CD14-positive monocyte (primary cell): Measurements from ENCODE around the gene VAV2. TPM values are rescaled to one million over a fixed set of nuclear protein-coding genes. Genes with fewer than 3 reads are reported as not detected.

Experiments
- DNase-seq, 3 donors: peaks; one replicate each; pipeline ENCODE4 v3.0.0-alpha.2; 2011 to 2022
- H2AFZ ChIP-seq: 2 replicates; pipeline ENCODE4 v1.6.0; 2012; ENCODE audit warnings: mild to moderate bottlenecking, low read depth, low read length, inconsistent platforms; ENCODE audit not compliant: insufficient read depth, poor library complexity, severe bottlenecking
- H3K27ac ChIP-seq, 2 donors: 1 replicate in 1 of 2; 2 replicates in 1 of 2; pipeline ENCODE4 v1.5.1; 2012 to 2013; ENCODE audit warnings: low read length in 2 of 2, control low read depth in 1 of 2, inconsistent platforms in 1 of 2, low read depth in 1 of 2, mild to moderate bottlenecking in 1 of 2
- H3K27me3 ChIP-seq, 2 donors: one replicate each; pipeline versions ENCODE4 v1.6.0 to v1.6.1; 2011 to 2013; ENCODE audit warnings: low read length in 2 of 2; ENCODE audit not compliant: control insufficient read depth in 2 of 2, insufficient read depth in 2 of 2
- H3K36me3 ChIP-seq, 2 donors: replicated peaks in 1 of 2; 1 replicate in 1 of 2; 2 replicates in 1 of 2; pipeline versions ENCODE4 v1.5.1 to v1.6.1; 2012 to 2013; ENCODE audit warnings: low read length in 2 of 2, control low read depth in 1 of 2, inconsistent platforms in 1 of 2, mild to moderate bottlenecking in 1 of 2; ENCODE audit not compliant: insufficient read depth in 2 of 2, control insufficient read depth in 1 of 2
- H3K4me1 ChIP-seq, 2 donors: 1 replicate in 1 of 2; 2 replicates in 1 of 2; pipeline versions ENCODE4 v1.5.1 to v1.6.1; 2012 to 2013; ENCODE audit warnings: low read length in 2 of 2, control low read depth in 1 of 2, inconsistent platforms in 1 of 2, mild to moderate bottlenecking in 1 of 2, moderate library complexity in 1 of 2; ENCODE audit not compliant: insufficient read depth in 2 of 2, control insufficient read depth in 1 of 2
- H3K4me2 ChIP-seq: replicated peaks from 2 replicates; pipeline ENCODE3; 2012; ENCODE audit warnings: low read length, moderate library complexity, mild to moderate bottlenecking; ENCODE audit not compliant: poor library complexity, severe bottlenecking; ENCODE audit errors: extremely low read depth
- H3K4me3 ChIP-seq, 3 experiments: fragments of 200-600 bp in 1 of 3; sonication (generic) in 1 of 3; replicated peaks in 1 of 3; 1 replicate in 2 of 3; 2 replicates in 1 of 3; pipeline ENCODE4 v1.5.1; 2011 to 2013; ENCODE audit warnings: low read length in 3 of 3, mild to moderate bottlenecking in 3 of 3, control low read depth in 2 of 3, low read depth in 2 of 3, inconsistent platforms in 1 of 3, moderate library complexity in 1 of 3
- H3K79me2 ChIP-seq: 2 replicates; pipeline ENCODE4 v1.6.0; 2012; ENCODE audit warnings: mild to moderate bottlenecking, control low read depth, inconsistent platforms, low read length, moderate library complexity; ENCODE audit not compliant: insufficient read depth
- H3K9ac ChIP-seq: 2 replicates; pipeline ENCODE4 v1.6.0; 2017; ENCODE audit warnings: low read length, mild to moderate bottlenecking; ENCODE audit not compliant: insufficient read depth, poor library complexity, severe bottlenecking
- H3K9me3 ChIP-seq, 2 donors: replicated peaks in 1 of 2; 1 replicate in 1 of 2; 2 replicates in 1 of 2; pipeline versions ENCODE4 v1.5.1 to v1.6.1; 2012 to 2013; ENCODE audit warnings: low read length in 2 of 2, control low read depth in 1 of 2; ENCODE audit not compliant: control insufficient read depth in 1 of 2, insufficient read depth in 1 of 2
- H4K20me1 ChIP-seq: 2 replicates; pipeline ENCODE4 v1.6.0; 2012; ENCODE audit warnings: mild to moderate bottlenecking, low read length, control low read depth, moderate library complexity; ENCODE audit not compliant: insufficient read depth
- H3K27ac Mint-ChIP-seq, 7 donors: one replicate each; pipeline ENCODE4 v1.8.0; 2020; ENCODE audit warnings: mild to moderate bottlenecking in 7 of 7, mixed read lengths in 7 of 7, moderate library complexity in 6 of 7, inconsistent platforms in 2 of 7
- H3K27me3 Mint-ChIP-seq, 3 donors: one replicate each; pipeline ENCODE4 v1.8.0; 2021 to 2022; ENCODE audit warnings: low read depth in 3 of 3, mild to moderate bottlenecking in 3 of 3, mixed read lengths in 3 of 3, moderate library complexity in 3 of 3, inconsistent platforms in 1 of 3
- H3K36me3 Mint-ChIP-seq, 2 donors: one replicate each; pipeline ENCODE4 v1.8.0; 2020; ENCODE audit warnings: mixed read lengths in 2 of 2, inconsistent platforms in 1 of 2, mild to moderate bottlenecking in 1 of 2
- H3K4me1 Mint-ChIP-seq: one replicate; pipeline ENCODE4 v1.8.0; 2020; ENCODE audit warnings: mild to moderate bottlenecking, mixed read lengths
- H3K4me3 Mint-ChIP-seq, 2 donors: one replicate each; pipeline ENCODE4 v1.8.0; 2020; ENCODE audit warnings: mild to moderate bottlenecking in 2 of 2, mixed read lengths in 2 of 2, moderate library complexity in 1 of 2
- H3K9me3 Mint-ChIP-seq, 7 donors: one replicate each; pipeline ENCODE4 v1.8.0; 2020 to 2022; ENCODE audit warnings: mixed read lengths in 7 of 7, mild to moderate bottlenecking in 6 of 7, moderate library complexity in 6 of 7, inconsistent platforms in 2 of 7
- CTCF ChIP-seq: fragments of 200-600 bp; IDR thresholded peaks from one replicate; pipeline ENCODE4 v1.8.0; 2022; ENCODE audit warnings: antibody characterized with exemption, mild to moderate bottlenecking
- WGBS: methylation state at CpG from one replicate; pipeline ENCODE4 v1.1.5; 2013; ENCODE audit warnings: missing lambda C conversion rate; ENCODE audit not compliant: insufficient coverage; 5-methylcytosine and 5-hydroxymethylcytosine counted together
- intact Hi-C, 2 donors: fragments of 100-400 bp; cut with micrococcal nuclease; formaldehyde crosslinking; loops; one replicate each; pipeline versions ENCODE4 v1.15.0 to v1.15.1; 2023
- polyA plus RNA-seq, 3 donors: library from polyadenylated mRNA; depleted of rRNA in 1 of 3; unstranded in 2 of 3; stranded (reverse) in 1 of 3; fragments of 300-500 nt in 2 of 3; fragments of >200 nt in 1 of 3; fragmentation: Illumina TruSeq in 2 of 3; gene quantifications; 1 replicate in 2 of 3; 2 replicates in 1 of 3; pipeline ENCODE4 v1.2.3, GENCODE V29; 2012 to 2021

VAV2 gene
- polyA plus RNA-seq, 3 donors = 2.3 to 13.6 (median 2.3) TPM

- no peak for DNase-seq
- Mint-ChIP-seq H3K4me3 (no peak overlapping the region), H3K27ac (peak overlapping the region in 1 of 7 donors; percentile 15), H3K36me3 (peaks cover 8 to 19% of the 10 kb centered on the region in 2 donors), H3K27me3 (peaks cover 0 to 5% (median 3%) of the 10 kb centered on the region in 3 donors), H3K9me3 (peaks cover 0 to 2% (median 0%) of the 10 kb centered on the region in 7 donors), H3K4me1 (peaks cover 2% of the 10 kb centered on the region)
- no peak overlapping the region for H3K9ac ChIP-seq
- no peak overlapping the region for H2AFZ ChIP-seq
- H3K9me3 ChIP-seq = no peaks in the 10 kb centered on the region
- no peaks in the 10 kb centered on the region for H3K27me3 ChIP-seq
- no peak overlapping the region for H3K27ac ChIP-seq
- H3K4me2 ChIP-seq = no peak overlapping the region
- WGBS = 89% methylated on average over 10 of the region's 14 CpGs
- no peaks in the 10 kb centered on the region for H3K4me1 ChIP-seq
- H4K20me1 ChIP-seq = peaks cover 32% of the 10 kb centered on the region
- no peak for TF ChIP-seq CTCF
- no peaks in the 10 kb centered on the region for H3K79me2 ChIP-seq
- intact Hi-C loops = no loop called here
- no peak overlapping the region for H3K4me3 ChIP-seq
- H3K36me3 ChIP-seq = peaks cover 0 to 8% of the 10 kb centered on the region in 2 donors
Measured at GRCh38 chr9:133886563-133887501, 105.3 kb downstream of the VAV2 start.

GRCh38 chr9:133884907-133885744 is 107.0 kb downstream of the VAV2 start:
- Histone ChIP-seq H3K36me3 (peaks cover 0 to 8% of the 10 kb centered on the region in 2 donors), H4K20me1 (peaks cover 37% of the 10 kb centered on the region), H3K27ac (no peak overlapping the region), H2AFZ (no peak overlapping the region), H3K9ac (no peak overlapping the region), H3K4me1 (no peaks in the 10 kb centered on the region), H3K4me2 (no peak overlapping the region), H3K9me3 (no peaks in the 10 kb centered on the region), H3K4me3 (no peak overlapping the region), H3K79me2 (no peaks in the 10 kb centered on the region), H3K27me3 (no peaks in the 10 kb centered on the region)
- DNase-seq = no peak
- 97% methylated on average over 19 of the region's 19 CpGs for WGBS
- peaks cover 0 to 7% (median 4%) of the 10 kb centered on the region in 3 donors for H3K27me3 Mint-ChIP-seq
- H3K27ac Mint-ChIP-seq = peak overlapping the region in 2 of 7 donors; percentile 10 to 45
- H3K4me3 Mint-ChIP-seq = no peak overlapping the region
- TF ChIP-seq CTCF = no peak
- H3K9me3 Mint-ChIP-seq = peaks cover 0 to 2% (median 0%) of the 10 kb centered on the region in 7 donors
- intact Hi-C loops = no loop called here
- H3K36me3 Mint-ChIP-seq = peaks cover 11 to 19% of the 10 kb centered on the region in 2 donors
- H3K4me1 Mint-ChIP-seq = peaks cover 2% of the 10 kb centered on the region
